ENCODE measurements around the gene FRMD8. TPM values are rescaled to one million over a fixed set of nuclear protein-coding genes. Genes with fewer than 3 reads are reported as not detected.
"Not testable (repeated sequence)": the region's sequence is repeated elsewhere in the genome, so short reads cannot be mapped to it uniquely, and the experiment has no call there.

Gene FRMD8
- total and polyA plus RNA-seq, 9 donors: 4.3 to 41.7 (median 25.2) TPM

DNA sequence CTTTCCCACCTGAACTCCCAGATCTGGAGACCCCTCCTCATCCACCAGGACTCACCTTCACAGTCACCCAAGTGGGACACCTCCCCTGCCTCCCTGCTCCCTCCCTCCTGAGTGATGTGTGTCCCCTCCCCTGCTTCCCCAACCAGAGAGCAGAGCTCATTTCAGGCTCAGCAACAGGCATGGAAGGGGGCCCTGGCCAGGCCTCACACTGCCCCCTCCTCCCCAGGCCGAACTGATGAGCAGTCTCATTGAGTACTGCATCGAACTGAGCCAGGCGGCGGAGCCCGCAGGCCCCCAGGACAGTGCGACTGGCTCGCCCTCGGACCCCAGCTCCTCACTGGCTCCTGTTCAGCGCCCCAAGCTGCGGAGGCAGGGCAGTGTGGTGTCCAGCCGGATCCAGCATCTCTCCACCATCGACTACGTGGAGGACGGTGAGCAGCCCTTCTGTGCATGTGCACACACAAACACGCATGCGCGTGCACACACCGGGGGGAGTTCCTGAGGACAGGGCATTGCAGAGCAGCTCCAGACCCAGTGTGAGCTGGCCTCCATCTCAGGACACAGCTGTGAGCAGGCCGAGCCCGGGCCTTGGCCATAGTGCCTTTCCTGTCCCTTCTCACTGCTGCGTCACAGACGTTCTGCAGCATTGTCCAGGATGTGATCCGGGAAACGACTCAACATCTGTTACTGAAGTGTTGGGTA, 18.4 kb downstream of the FRMD8 start:
- no peaks in the 10 kb centered on the region for H3K36me3 ChIP-seq
- H3K9me3 ChIP-seq: no peaks in the 10 kb centered on the region
- no peak for DNase-seq
- H3K4me1 ChIP-seq (ENCODE audit: insufficient read depth): no peaks in the 10 kb centered on the region
- intact Hi-C loops (cut with DNase I): no loop called here
- no peaks in the 10 kb centered on the region for H3K27me3 ChIP-seq
- no peak overlapping the region for H3K27ac ChIP-seq
- WGBS, 3 donors: 90 to 93% (median 91%) methylated on average over 24 of the region's 24 CpGs
- H3K4me3 ChIP-seq: no peak overlapping the region
- TF ChIP-seq POLR2A (IDR thresholded peaks at IDR 0.05) (no peak), EP300 (IDR thresholded peaks at IDR 0.05) (no peak)
- TF ChIP-seq, protein P1, sequence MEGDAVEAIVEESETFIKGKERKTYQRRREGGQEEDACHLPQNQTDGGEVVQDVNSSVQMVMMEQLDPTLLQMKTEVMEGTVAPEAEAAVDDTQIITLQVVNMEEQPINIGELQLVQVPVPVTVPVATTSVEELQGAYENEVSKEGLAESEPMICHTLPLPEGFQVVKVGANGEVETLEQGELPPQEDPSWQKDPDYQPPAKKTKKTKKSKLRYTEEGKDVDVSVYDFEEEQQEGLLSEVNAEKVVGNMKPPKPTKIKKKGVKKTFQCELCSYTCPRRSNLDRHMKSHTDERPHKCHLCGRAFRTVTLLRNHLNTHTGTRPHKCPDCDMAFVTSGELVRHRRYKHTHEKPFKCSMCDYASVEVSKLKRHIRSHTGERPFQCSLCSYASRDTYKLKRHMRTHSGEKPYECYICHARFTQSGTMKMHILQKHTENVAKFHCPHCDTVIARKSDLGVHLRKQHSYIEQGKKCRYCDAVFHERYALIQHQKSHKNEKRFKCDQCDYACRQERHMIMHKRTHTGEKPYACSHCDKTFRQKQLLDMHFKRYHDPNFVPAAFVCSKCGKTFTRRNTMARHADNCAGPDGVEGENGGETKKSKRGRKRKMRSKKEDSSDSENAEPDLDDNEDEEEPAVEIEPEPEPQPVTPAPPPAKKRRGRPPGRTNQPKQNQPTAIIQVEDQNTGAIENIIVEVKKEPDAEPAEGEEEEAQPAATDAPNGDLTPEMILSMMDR (IDR thresholded peaks at IDR 0.05): no peak

DNA sequence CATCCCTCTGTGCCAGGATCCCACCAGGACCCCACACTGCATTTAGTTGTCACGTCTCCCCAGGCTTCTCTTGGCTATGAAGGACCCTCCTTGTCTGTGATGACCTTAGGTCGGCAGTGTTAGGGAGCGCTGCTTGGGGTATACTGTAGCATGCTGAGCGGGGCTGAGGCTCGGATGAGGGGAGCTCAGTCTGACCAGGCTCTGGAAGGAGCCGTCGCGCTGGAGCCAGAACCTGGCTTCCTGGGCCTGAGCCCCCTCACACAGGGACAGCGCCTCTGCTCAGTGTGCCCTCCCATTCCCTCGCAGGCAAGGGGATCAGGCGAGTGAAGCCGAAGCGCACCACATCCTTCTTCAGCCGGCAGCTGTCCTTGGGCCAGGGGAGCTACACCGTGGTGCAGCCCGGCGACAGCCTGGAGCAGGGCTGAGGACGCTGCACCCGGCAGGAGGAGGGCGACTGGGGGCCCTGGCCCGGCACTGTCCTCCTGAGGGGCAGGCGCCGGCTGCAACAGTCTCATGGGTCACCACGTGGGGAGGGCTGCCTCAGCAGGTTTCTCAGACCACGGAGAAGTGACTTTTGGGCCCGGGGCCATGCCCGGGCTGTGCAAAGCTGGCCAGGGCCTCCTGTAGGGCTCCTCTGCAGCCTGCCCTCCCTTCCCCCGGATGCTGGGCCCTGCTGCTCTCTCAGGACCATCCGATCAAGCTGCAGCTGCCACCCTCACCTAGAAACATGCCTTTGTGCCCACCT, 24.7 kb downstream of the FRMD8 start:
- no peak overlapping the region for H3K4me3 ChIP-seq
- H3K9me3 ChIP-seq: no peaks in the 10 kb centered on the region
- no peaks in the 10 kb centered on the region for H3K27me3 ChIP-seq
- H3K4me1 ChIP-seq (ENCODE audit: insufficient read depth): peaks cover 2% of the 10 kb centered on the region
- DNase-seq: peak in 3 of 5 donors; percentile 20 to 35 (median 23)
- TF ChIP-seq EP300 (IDR thresholded peaks at IDR 0.05) (no peak), POLR2A (IDR thresholded peaks at IDR 0.05) (no peak)
- TF ChIP-seq, protein P1 (IDR thresholded peaks at IDR 0.05): no peak
- intact Hi-C loops (cut with DNase I): no loop called here
- 83 to 84% (median 83%) methylated on average over 16 to 29 of the region's 29 CpGs for WGBS, 3 donors
- no peaks in the 10 kb centered on the region for H3K36me3 ChIP-seq
- H3K27ac ChIP-seq: no peak overlapping the region

DNA sequence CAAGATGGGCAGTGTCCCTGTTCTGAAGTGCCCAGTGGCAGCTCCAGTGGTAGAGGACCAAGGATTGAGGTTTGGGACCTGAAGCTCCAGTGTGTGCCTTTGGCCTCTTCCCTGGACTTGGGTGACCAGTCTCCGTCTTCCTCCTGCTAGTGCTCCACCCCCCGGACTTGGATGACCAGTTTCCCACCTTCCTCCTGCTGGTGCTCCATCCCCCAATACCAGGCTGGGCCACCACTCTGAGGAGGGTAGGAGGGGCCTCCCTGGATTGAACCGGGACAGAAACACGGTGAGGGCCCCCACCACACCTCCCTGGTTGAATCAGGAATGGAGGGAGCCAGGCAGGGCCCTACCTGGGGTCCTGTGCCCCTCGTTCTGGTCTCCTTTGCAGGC, 25.2 kb downstream of the FRMD8 start:
- H3K4me3 ChIP-seq: no peak overlapping the region
- no peaks in the 10 kb centered on the region for H3K27me3 ChIP-seq
- H3K36me3 ChIP-seq: no peaks in the 10 kb centered on the region
- peaks cover 2% of the 10 kb centered on the region for H3K4me1 ChIP-seq (ENCODE audit: insufficient read depth)
- 66 to 81% (median 69%) methylated on average over 5 of the region's 5 CpGs for WGBS, 3 donors
- intact Hi-C loops (cut with DNase I): no loop called here
- no peaks in the 10 kb centered on the region for H3K9me3 ChIP-seq
- DNase-seq: peak in 1 of 5 donors; percentile 17
- H3K27ac ChIP-seq: no peak overlapping the region
- no peak for TF ChIP-seq EP300 (IDR thresholded peaks at IDR 0.05)
- no peak for TF ChIP-seq POLR2A (IDR thresholded peaks at IDR 0.05)
- TF ChIP-seq, protein P1 (IDR thresholded peaks at IDR 0.05): no peak

DNA sequence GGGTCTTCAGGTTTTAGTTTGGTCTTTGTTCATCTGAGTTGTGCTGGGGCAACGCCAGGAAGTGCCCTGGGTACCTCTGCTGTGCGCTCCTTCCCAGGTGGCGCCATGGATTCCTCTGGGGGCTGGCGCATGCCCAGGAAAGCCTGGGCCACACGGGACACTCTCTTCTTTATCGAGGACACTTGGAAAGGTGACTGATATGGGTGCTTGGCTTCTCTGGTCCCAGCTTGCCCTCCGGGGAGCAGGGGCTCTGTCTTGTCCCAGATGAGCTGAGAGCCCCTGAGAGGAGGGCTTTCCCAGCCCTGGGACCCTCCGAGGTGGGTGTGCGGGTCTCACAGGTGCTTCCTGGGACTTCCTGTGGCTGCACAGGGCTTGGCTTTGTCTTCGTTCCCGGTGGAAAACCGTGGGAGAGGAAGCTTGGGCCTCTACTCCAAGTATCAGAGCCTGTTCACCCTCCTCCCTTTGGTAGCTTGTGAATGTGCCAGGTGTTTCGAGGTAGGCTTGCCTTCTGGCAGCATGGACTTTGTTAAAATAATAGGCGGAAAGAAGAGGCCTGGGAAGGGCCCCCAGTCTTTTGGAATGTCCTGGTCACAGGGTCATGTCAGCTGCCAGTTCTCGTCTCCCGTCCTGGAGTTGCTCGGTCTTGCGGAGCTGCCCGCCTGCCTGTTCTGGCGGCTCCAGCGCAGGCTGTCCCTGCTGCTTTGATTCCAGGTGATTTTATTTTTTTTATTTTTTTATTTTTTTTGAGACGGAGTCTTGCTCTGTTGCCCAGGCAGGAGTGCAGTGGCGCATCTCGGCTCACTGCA, 26.0 kb downstream of the FRMD8 start:
- peak in 3 of 5 donors; percentile 21 to 38 (median 35) for DNase-seq
- TF ChIP-seq POLR2A (IDR thresholded peaks at IDR 0.05) (no peak), EP300 (IDR thresholded peaks at IDR 0.05) (no peak)
- TF ChIP-seq, protein P1 (IDR thresholded peaks at IDR 0.05): no peak
- H3K36me3 ChIP-seq: no peaks in the 10 kb centered on the region
- 74 to 77% (median 76%) methylated on average over 24 of the region's 24 CpGs for WGBS, 3 donors
- H3K4me1 ChIP-seq (ENCODE audit: insufficient read depth): peaks cover 8% of the 10 kb centered on the region
- no peak overlapping the region for H3K27ac ChIP-seq
- H3K27me3 ChIP-seq: no peaks in the 10 kb centered on the region
- no peak overlapping the region for H3K4me3 ChIP-seq
- intact Hi-C loops (cut with DNase I): no loop called here
- H3K9me3 ChIP-seq: no peaks in the 10 kb centered on the region

DNA sequence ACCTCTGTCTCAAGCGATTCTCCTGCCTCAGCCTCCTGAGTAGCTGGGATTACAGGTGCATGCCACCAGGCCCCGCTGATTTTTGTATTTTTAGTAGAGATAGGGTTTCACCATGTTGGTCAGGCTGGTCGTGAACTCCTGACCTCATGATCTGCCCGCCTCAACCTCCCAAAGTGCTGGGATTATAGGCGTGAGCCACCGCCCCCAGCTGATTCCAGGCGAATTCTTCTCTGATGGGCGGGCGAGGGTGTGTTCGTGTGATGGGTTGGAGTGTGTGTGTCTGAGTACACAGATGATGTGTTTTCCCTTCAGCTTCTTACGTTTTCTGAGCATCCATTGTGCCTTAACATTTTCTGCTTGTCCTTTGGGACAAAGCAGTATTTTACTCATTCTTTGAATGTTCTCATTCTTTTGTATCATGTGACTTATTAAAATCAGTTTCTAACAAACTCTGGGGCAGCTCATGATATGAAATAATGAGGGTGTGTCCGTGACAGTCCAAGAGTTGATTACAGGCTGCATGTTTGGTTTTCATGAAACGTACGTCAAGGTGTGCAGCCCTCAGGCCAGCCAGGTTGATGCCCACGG, 26.7 kb downstream of the FRMD8 start:
- H3K27me3 ChIP-seq; H3K4me3 ChIP-seq; H3K36me3 ChIP-seq; H3K9me3 ChIP-seq; intact Hi-C loops (cut with DNase I); H3K27ac ChIP-seq: not testable (repeated sequence)
- DNase-seq: peak in 2 of 5 donors; percentile 20 to 34
- 87% methylated on average over 15 of the region's 15 CpGs for WGBS, 3 donors
- H3K4me1 ChIP-seq (ENCODE audit: insufficient read depth): peaks cover 14% of the 10 kb centered on the region

Measured in ovary (tissue), 9 donors.